ENCODE data around the gene ATP11A.

ATP11A gene

DNA sequence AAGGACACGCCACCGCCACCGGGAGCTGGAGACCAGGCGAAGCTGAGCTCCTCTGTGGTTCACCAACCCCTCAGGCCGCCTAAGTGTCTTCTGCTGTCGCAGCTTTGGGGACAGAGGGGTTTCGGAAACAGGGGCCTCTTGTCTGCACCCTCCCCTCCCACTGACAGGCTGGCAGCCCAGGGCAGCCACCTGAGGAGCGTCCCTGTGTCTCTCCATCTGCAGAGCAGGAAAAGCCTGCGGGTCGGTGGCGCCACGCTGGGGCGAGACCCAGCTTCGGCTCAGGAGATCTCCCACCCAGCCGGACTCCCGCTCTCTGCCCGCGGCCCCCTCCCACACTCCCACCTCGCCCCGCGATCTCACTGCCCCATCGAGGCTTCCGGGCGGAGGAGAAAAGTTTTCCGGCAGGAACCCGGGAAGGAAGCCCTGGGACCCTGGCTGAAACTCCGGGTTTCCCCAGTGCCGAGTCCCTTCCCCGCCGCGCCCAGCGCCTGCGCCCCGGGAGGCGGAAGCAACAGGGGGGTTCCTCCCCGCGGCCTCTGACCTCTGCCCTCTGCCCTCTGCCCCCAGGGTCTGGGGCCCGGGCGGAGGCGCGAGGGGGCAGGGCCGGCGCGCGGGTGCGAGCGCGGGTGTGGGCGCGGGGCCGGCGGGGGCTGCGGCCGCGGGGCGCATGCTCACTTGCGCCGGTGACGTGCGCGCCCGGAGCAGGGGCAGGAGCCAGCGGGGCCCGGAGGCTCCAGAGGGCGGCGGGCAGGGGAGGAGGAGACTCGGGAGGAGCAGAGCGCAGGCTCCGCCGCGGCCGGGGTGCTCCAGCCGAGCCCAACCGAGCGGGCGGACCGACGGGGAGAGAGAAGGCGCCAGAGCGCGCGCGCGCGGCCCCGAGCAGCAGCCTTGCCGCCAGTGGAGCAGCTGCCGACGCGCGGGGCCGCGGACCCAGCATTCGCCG is at the start of gene ATP11A:
TSS of gene ATP11A (plus strand) at position 736 of the 943 bp plus-strand sequence. CDS start 379 bp downstream, outside the sequence.
- in situ Hi-C loops (cut with MboI; ENCODE audit: low sequenced_read_pairs), result no loop called here

DNA sequence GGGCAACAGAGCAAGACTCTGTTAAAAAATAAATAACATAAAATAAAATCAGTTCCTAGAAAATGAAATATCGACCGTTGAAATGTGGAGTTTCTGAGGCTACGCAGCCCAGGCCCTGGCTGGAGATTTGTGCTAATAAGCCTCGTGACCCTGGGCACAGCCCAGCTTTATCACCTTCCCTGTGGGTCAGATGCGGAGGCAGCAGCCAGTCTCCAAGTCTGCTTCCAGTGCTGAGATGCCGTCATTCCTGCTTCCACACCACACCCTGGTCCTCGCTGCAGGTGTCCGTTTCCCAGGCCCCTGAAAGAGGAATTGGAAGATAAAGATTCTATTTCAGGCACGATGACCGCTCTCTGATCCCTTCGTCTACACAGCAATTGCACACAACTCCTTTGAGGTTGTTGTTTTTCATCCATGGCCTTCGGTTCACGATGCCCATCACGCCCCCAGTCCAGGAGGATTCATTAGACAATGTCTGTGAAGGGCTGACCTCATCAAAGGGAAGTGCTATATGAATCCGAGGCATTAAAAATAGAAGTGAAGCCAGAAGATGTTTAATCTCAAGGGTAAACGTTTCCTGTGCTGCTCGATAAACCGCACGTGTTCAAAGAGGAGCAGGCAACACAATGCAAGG is 48.3 kb upstream of the ATP11A start:
- in situ Hi-C loops (cut with MboI; ENCODE audit: low sequenced_read_pairs), result no loop called here

DNA sequence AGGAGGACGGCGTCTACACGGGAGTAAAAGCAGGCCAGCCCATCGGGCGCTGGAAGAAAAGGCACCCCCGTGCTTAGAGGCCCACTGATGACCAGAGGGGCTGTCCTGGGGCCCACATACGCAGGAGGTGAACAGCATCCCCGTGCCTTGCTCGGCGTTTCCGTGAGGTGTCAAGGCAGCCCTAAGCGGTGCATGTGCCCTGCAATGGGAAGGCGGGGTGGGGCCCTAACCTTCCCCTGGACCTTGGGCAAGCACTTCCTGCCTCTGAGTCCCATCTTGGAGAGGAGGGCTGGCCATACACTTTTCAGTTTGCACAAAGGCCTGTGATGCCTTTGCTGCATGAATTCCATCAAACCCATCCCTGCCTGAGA is 47.8 kb upstream of the ATP11A start:
- in situ Hi-C loops (cut with MboI; ENCODE audit: low sequenced_read_pairs), result no loop called here

DNA sequence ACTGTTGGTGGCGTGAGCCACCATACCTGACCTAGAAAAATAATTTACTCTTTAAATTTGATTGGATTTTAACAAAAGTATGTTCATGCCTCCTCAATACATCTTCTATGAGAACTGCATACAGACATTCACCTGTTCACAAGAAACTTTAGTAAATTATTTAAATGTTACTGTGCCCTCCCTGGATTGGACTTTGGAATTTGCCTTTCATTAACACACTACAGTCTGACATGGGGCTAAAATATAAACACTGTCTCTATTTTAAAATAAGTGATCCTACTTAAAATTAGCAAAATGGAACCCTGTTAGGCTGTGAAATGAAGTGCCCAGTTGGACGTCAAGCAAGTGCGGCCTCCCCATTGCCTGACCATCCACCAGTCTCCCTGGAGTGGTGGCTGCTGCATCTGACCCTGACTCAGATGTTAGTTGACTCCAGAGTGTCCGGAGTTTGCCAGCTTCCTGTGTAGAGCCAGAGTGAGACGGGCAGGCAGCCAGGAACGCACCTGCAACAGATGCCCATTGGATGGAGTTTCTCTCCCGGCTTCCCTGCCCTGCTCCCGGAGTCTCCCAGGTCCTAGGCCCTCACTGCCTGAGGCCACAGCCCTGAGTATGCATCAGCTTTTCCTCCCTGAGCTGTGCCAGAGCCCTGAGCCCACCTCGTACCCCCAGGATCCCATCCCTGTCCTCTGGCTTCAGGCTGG is 45.9 kb upstream of the ATP11A start:
- in situ Hi-C loops (cut with MboI; ENCODE audit: low sequenced_read_pairs), result no loop called here

DNA sequence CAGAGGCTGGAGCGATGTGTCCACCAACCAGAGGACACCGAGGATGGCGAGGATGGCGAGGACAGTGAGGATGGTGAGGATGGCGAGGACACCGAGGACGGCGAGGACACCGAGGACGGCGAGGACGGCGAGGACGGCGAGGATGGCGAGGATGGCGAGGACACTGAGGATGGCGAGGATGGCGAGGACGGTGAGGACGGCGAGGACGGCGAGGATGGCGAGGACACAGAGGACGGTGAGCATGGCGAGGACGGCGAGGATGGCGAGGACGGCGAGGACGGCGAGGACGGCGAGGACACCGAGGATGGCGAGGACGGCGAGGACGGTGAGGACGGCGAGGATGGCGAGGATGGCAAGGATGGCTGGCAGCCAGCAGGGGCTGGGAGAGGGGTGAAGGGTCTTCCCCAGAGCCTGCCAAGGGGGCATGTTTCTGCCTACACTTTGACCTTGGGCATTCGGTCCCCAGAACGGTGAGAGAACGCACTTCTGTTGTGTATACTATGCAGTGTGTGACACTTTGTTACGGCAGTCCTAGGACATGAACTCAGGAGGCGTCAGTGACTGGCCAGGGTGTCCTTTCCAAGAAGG is 44.4 kb upstream of the ATP11A start:
- in situ Hi-C loops (cut with MboI; ENCODE audit: low sequenced_read_pairs), result no loop called here

DNA sequence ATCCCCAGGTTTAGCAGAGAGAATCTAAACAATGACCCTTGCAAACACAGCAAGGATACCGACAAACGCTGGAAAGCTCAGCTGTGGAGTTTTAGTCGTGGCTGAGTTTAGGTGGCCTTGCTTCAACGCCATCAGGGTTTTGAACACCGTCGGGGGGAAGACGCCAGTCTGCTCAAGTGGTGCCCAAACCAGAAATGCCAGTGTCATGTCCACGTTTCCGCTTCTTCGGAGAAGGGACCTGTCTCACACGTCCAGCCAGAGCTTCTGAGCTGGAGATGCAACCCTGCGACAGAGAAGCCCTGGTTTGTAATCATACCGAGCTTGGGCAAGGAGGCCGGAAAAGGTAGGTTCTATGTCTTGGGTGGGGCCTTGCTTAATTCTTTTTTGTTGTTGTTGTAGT is 42.6 kb upstream of the ATP11A start:
- in situ Hi-C loops (cut with MboI; ENCODE audit: low sequenced_read_pairs), result no loop called here

DNA sequence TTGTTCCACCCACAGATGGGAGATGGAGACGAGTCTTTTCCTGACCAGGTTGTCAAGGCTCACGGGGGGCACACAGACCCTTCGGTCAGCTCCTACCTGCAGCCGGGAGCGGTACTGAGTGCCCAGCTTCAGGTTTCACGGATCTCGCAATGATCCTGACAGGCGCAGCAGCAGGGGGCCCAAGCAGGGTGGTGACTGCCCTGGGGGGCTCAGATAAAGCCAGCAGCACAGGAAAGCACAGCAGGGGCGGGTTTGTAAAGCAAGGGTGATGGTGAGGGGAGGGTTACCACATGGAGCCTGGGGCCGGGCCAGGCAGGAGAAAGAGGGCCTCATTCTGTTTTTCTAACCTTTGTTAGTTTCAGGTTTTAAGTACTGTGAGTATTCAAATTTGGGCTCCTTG is 41.7 kb upstream of the ATP11A start:
- in situ Hi-C loops (cut with MboI; ENCODE audit: low sequenced_read_pairs), result no loop called here

DNA sequence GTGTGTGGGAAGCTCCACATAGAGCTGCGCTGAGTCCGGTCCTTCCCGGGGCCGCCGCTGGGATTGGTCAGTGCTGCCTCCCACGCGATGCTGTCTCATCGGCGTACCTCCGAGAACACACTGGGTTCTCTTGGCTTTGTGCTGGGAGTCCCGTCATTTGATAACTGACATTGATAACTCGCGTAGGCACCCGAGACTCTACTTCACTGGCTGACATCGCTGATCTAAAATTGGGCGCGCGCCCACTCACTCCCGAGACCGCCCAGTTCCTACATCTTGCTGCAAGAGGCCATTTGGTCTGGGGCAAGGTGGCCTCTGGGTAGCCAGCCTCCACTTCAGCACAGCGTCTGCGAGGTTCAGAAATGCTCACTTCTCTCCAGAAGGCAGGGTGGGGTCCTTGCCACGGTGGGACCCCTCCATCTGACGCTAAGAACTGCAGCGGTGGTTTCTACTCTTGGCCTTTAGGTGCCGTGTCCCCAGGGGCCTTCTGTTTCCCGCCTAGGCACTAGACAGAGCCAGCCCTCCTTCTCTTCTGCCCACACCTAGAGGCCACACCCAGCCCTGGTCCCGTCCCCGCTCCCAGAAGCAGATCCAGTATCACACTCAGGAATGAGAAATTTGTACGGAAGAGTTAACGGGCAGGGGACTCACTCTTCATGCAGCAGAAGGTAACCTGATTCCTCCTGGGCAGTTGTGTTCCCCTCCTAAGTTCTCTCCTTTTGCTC is 40.7 kb upstream of the ATP11A start:
- in situ Hi-C loops (cut with MboI; ENCODE audit: low sequenced_read_pairs), result no loop called here

DNA sequence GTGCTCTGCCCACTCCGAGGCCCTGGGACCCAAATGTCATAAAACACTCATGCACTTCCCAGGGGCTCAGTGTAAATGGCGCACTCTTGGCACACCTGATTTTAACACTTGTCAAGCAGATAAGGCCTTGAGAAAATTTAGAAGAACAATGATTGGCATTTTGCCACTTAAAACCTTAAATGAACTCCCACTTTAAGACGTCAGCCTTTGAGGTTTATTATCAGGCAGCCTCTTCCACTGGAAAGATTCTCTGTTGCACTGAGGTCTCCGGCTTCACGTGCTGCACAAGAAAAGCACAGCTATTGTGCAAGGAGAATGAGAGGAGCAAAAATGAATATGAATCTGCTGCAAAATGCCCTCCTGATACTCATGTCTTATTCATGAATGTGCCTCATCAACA is 38.5 kb upstream of the ATP11A start:
- in situ Hi-C loops (cut with MboI; ENCODE audit: low sequenced_read_pairs), result no loop called here

DNA sequence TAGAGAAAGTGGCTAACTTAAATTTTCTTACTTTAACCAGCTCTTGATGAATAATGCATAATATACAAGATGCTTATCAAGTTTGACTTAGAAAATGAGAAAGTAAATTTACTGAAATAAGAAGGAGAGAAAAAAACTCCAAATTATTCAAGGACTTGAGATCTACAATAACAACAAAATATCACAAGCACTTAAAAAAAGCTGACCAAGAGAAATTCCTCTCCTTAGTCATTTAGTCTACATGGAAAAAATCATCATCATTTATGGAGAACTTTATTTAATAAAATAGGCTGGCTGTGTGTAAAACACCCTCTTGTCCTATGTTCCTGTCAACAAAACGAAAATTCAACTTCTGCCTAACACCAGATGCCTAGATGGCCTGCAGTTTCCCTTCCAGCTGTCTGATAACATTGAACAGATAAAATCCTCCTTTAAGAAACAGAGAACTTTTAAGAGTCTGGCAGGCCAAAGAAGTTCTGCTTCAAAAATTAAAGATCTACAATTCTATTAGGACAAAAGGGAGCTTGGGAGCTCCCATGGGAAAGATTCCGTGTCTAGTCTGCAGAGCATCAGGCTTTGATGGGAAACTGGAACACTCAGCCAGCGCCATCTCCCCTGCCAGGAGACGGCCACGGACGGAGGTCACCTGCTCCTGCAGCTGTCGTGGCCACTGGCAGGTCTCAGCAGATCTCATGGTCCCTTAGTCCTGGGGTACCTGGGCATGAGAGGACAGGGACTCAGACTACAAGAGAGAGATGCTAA is 37.9 kb upstream of the ATP11A start:
- in situ Hi-C loops (cut with MboI; ENCODE audit: low sequenced_read_pairs), result no loop called here

DNA sequence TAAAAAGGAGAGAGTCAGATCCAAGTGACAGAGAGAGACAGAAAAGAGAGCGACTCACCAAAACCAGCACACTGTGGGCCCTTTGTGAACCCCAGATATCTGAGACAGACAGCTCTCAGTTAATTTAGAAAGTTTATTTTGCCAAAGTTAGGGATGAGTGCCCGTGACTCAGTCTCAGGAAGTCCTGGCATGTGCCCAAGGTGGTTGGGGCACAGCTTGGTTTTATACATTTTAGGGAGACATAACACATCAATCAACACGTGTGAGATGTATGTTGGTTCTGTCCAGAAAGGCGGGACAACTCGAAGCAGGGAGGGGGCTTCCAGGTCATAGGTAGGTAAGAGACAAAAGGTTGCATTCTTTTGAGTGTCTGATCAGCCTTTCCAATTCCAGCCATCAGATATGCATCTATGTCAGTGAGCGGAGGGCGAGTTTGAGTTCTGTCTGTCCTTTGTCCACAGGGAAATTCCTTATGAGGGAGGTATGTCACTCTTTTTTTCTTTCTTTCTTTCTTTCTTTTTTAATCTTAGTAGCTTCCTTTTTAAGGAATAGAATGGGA is 37.2 kb upstream of the ATP11A start:
- in situ Hi-C loops (cut with MboI; ENCODE audit: low sequenced_read_pairs), result no loop called here

DNA sequence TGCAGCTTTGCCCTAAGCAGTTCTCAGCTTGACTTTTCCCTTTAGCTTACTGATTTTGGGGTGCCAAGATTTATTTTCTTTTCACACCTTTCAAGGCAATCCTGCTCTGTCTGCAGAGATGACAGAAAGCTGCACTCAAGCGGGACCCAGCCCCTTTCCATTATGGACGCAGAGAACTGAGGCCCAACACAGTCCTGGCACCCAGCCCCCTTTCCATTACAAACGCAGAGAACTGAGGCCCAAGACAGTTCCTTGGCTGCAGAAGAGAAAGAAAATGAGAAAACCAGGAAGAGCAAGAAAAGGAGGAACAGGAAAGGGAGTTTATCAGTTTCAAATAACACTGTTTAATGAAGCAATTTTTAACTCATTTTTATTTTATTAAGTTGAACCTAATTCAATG is 36.8 kb upstream of the ATP11A start:
- in situ Hi-C loops (cut with MboI; ENCODE audit: low sequenced_read_pairs), result no loop called here

DNA sequence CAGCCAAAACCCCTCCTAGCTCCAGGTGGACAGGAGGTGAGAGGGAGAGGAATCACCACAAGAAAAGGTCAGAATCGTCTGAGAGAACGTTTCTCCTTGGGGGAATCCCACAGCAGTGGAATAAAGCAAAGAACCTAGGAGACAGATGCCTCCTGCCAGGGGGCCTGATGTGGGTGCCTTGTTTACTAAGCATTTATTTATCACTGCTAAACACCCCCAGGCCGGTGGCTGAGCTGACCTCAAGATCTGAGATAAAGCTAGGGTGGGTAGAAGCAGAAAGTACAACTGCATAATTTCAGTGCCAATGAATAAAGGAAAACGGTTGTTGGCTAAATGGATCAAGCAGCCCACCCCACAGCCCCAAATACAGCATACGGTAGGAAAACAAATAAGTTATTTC is 33.9 kb upstream of the ATP11A start:
- in situ Hi-C loops (cut with MboI; ENCODE audit: low sequenced_read_pairs), result no loop called here

DNA sequence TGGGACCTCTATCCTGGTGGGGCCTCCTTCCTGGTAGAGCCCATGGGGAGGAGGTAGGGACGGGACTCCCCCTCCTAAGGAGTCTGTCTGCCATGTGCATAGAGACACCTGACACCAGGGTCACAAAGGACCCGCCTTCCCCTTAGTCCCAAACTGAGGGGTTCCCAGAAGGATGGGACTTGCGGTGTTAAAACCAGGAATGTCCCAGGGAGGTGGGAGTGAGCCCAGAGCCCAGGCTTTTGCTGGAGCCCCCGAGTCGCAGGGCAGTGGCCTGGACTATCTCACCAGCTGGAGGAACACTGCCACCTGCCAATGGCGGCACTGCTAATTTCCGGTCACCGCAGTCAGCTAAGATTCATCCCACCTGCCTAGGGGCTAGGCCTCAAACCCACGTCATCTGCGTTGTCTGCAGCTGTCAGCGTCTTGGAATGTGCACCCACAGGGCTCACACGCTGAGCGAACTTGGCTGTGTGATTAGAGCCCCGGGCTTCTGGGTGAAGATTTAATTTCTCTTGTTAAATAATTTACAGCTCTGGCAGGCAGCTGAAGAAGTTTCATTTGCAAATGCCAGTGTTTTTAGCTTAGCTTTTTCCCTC is 31.9 kb upstream of the ATP11A start:
- in situ Hi-C loops (cut with MboI; ENCODE audit: low sequenced_read_pairs), result no loop called here

DNA sequence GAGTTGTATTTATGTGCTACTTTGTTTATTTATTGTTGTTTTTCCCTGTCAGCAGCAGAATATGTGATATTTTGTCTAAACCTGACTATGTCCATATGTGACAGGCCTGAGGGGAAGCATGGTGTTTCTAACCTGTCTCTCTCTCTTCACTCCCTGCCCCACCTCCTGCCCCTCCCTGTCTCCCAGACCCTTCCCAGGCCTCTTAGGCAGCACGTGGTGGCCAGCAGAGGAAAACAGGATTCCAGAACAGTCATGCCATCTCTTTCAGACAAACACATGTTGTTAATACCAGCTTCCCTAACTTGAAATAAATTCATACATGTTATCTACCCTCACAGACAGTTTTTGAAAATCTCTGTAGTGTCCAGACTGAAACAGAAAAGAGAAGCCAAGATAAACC is 31.0 kb upstream of the ATP11A start:
- in situ Hi-C loops (cut with MboI; ENCODE audit: low sequenced_read_pairs), result no loop called here

DNA sequence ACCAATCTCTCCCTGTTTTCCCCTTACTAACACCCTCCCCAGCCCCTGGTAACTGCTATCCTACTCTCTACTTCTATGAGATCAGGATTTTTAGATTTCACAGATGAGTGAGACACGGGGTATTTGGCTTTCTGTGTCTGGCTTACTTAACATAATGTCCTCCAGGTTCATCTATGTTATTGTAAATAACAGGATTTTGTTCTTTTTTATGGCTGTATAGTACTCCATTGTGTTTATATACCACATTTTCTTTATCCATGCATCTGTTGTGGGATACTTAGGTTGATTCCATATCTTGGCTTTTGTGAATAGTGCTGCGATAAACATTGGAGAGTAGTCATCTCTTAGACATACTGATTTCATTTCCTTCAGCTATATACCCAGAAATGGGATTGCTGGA is 28.5 kb upstream of the ATP11A start:
- in situ Hi-C loops (cut with MboI; ENCODE audit: low sequenced_read_pairs), result no loop called here

DNA sequence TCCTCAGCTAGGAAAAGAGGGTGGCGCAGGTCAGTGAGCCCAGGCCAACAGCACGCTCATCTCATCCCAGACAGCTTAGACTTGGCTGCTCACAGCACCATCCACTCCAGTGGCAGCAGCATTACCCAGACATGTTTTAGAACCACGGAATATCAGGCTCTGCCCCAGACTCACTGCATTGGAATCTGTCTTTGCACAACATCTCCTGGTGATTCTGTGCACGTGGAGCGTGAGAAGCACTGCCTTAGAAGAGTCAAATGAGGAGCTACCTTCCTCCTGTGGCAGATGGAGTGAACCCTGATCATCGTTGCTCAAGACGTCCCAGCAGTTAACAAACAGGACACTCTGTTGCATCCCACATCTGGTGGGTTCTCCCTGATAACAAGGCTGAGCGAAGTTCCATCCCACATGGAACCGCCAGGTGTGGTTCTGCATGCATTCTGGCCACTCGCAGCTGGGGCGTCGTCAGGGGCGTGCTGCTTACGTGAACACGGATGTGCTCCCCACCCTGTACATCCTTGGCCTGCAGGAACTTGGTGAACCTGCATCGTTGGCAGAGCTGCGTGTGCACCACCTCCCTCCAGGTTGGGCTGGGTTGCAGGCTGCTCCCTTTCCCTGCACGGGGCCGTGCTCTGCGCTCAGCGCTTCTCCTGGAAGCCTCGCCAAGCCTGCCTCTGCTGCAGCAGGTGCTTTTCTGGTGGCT is 25.2 kb upstream of the ATP11A start:
- in situ Hi-C loops (cut with MboI; ENCODE audit: low sequenced_read_pairs), result no loop called here

DNA sequence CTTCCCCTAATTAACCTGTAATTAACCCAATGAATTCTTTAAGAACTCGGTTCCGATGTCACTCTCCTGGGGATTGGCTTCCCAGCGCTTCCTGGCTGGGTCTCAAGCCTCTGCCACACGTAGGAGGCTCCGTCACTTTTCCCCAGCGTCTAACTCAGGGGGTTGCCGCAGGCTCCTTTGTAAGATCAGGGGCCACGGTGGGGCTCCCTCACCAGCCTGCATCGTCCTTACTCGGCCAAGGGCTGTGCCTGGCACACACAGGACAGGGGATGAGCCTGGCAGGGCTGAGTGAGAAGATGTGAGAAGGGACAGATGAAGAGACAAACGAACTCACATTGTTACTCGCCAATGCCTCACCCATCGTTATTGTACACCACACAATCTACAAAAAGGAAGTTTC is 20.9 kb upstream of the ATP11A start:
- in situ Hi-C loops (cut with MboI; ENCODE audit: low sequenced_read_pairs), result no loop called here
